GM19099 (cell line): Measurements from ENCODE around the gene PLA2G4F.

Source experiments
- POLR2A ChIP-seq: IDR thresholded peaks from 3 replicates; pipeline ENCODE4 v1.6.1; 2011; ENCODE audit warnings: low read depth; ENCODE audit not compliant: insufficient read length; ENCODE audit errors: extremely low read depth

The PLA2G4F gene

GRCh38 chr15:42156243-42156922 is at the start of gene PLA2G4F:
TSS of gene PLA2G4F (minus strand) at chr15:42156636. CDS start at chr15:42156549, 87 bp downstream.
- no peak for TF ChIP-seq POLR2A

GRCh38 chr15:42203891-42204290 is 47.5 kb upstream of the PLA2G4F start:
- no peak for TF ChIP-seq POLR2A

GRCh38 chr15:42202653-42203052 is 46.2 kb upstream of the PLA2G4F start:
- no peak for TF ChIP-seq POLR2A

- TF ChIP-seq POLR2A = no peak
Observed at GRCh38 chr15:42201801-42202200, 45.4 kb upstream of the PLA2G4F start.

- no peak for TF ChIP-seq POLR2A
Observed at GRCh38 chr15:42199126-42199525, 42.7 kb upstream of the PLA2G4F start.

GRCh38 chr15:42198516-42198915 is 42.1 kb upstream of the PLA2G4F start:
- TF ChIP-seq POLR2A = no peak

- TF ChIP-seq POLR2A = no peak
Observed at GRCh38 chr15:42194513-42194912, 38.1 kb upstream of the PLA2G4F start.

- TF ChIP-seq POLR2A = no peak
Observed at GRCh38 chr15:42193383-42193782, 36.9 kb upstream of the PLA2G4F start.

GRCh38 chr15:42191610-42192346 is 35.3 kb upstream of the PLA2G4F start:
- TF ChIP-seq POLR2A = no peak

- no peak for TF ChIP-seq POLR2A
Observed at GRCh38 chr15:42190370-42190769, 33.9 kb upstream of the PLA2G4F start.

GRCh38 chr15:42185801-42186200 is 29.4 kb upstream of the PLA2G4F start:
- TF ChIP-seq POLR2A = no peak

GRCh38 chr15:42184736-42185135 is 28.3 kb upstream of the PLA2G4F start:
- TF ChIP-seq POLR2A = no peak

- TF ChIP-seq POLR2A = no peak
Observed at GRCh38 chr15:42184296-42184695, 27.9 kb upstream of the PLA2G4F start.

GRCh38 chr15:42182961-42183360 is 26.5 kb upstream of the PLA2G4F start:
- no peak for TF ChIP-seq POLR2A

GRCh38 chr15:42182328-42182886 is 26.0 kb upstream of the PLA2G4F start:
- no peak for TF ChIP-seq POLR2A

GRCh38 chr15:42178056-42178455 is 21.6 kb upstream of the PLA2G4F start:
- TF ChIP-seq POLR2A = no peak
